IMR-90 (cell line): Measurements from ENCODE around the gene PPM1H.

ENCODE experiments used
- FOS ChIP-seq: fragments of 150-350 bp; IDR thresholded peaks from 2 replicates; pipeline ENCODE4 v1.6.1; 2016; ENCODE audit warnings: low read depth, low read length
- MAFK ChIP-seq: IDR thresholded peaks from 2 replicates; pipeline ENCODE4 v1.6.1; 2012; ENCODE audit warnings: low read depth, low read length, improper control_type of control experiment
- POLR2A ChIP-seq: IDR thresholded peaks from 2 replicates; pipeline ENCODE4 v1.6.1; 2012; ENCODE audit warnings: mild to moderate bottlenecking, low read depth, low read length
- RAD21 ChIP-seq: IDR thresholded peaks from 2 replicates; pipeline ENCODE4 v1.6.1; 2012; ENCODE audit warnings: low read length, improper control_type of control experiment
- RFX5 ChIP-seq: IDR thresholded peaks from 2 replicates; pipeline ENCODE4 v1.8.0; 2012; ENCODE audit warnings: low read depth, mild to moderate bottlenecking, low read length, moderate library complexity
- SMC3 ChIP-seq: fragments of 150-350 bp; IDR thresholded peaks from 2 replicates; pipeline ENCODE4 v1.6.1; 2016; ENCODE audit warnings: low read depth, mild to moderate bottlenecking, antibody characterized with exemption, low read length, moderate library complexity
- TF ChIP-seq, protein P1 (sequence below): conservative IDR thresholded peaks from 2 replicates; pipeline ENCODE4 v1.5.1; 2012; ENCODE audit warnings: mild to moderate bottlenecking, low read depth, low read length, improper control_type of control experiment

DNA sequence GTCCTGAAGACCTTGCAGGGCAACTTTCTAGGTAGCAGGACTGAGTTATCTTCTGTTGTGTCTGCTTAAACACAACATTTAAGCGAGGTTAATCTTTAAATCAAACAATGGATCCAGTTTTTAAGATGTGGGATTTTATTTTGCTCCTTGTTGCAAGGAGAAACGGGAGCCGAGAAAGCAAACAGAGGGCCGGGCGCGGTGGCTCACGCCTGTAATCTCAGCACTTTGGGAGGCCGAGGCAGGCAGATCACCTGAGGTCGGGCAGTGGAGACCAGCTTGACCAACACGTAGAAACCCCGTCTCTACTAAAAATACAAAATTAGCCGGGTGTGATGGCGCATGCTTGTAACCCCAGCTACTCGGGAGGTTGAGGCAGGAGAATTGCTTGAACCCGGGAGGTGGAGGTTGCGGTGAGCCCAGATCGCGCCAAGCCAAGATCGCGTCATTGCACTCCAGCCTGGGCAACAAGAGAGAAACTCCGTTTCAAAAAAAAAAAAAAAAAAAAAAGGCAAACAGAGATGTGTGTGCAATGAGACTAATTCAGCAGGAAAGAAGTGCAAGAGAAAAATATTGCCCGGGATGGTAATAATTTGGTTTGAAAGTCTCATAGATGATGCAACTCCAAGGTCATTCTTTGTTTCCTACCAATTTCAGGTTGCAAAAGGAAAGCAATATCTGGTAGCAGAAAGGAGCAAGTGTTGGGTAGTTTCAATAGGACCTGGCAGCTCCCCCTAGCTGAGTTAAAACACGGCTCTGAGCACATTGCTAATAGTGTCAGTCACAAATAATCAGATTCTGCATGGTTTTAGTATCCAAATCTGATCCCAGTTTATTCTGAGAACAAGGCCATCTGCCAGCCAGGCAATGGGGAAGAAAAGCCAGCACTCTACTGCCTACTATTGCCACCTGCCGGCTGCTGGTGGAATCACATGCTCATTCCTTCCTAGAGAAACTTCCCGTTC lies 141.4 kb downstream of the PPM1H start:
- no peak for TF ChIP-seq RFX5
- TF ChIP-seq MAFK, result no peak
- TF ChIP-seq SMC3, result peak; percentile 100
- TF ChIP-seq, protein P1, sequence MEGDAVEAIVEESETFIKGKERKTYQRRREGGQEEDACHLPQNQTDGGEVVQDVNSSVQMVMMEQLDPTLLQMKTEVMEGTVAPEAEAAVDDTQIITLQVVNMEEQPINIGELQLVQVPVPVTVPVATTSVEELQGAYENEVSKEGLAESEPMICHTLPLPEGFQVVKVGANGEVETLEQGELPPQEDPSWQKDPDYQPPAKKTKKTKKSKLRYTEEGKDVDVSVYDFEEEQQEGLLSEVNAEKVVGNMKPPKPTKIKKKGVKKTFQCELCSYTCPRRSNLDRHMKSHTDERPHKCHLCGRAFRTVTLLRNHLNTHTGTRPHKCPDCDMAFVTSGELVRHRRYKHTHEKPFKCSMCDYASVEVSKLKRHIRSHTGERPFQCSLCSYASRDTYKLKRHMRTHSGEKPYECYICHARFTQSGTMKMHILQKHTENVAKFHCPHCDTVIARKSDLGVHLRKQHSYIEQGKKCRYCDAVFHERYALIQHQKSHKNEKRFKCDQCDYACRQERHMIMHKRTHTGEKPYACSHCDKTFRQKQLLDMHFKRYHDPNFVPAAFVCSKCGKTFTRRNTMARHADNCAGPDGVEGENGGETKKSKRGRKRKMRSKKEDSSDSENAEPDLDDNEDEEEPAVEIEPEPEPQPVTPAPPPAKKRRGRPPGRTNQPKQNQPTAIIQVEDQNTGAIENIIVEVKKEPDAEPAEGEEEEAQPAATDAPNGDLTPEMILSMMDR, result peak; percentile 97
- peak; percentile 99 for TF ChIP-seq RAD21
- no peak; the same call in 1 of the 2 replicates for TF ChIP-seq POLR2A
- TF ChIP-seq FOS, result no peak
